Measurements from ENCODE around the gene PLCB1.

GRCh38 chr20:8326191-8326590 is 194.1 kb downstream of the PLCB1 start:
- TF ChIP-seq CTCF (IDR thresholded peaks at IDR 0.05; ENCODE audit: poor library complexity) (no peak), EZH2phosphoT487 (IDR thresholded peaks at IDR 0.05; ENCODE audit: low read depth, severe bottlenecking, unreplicated experiment) (no peak), EZH2 (IDR thresholded peaks at IDR 0.05; ENCODE audit: borderline replicate concordance) (no peak)

Measured in hepatocyte (in vitro differentiated cells).